GM13976 (cell line): ENCODE measurements around the gene PHKG1.
A peak's percentile ranks its signal among the peaks of the same experiment; 100 is the strongest.
"Not testable (repeated sequence)": the region's sequence is repeated elsewhere in the genome, so short reads cannot be mapped to it uniquely, and the experiment has no call there.

ENCODE experiments used
- DNase-seq: peaks from one replicate; pipeline ENCODE4 v3.0.0; 2012; ENCODE audit warnings: low spot score
- CTCF ChIP-seq: IDR thresholded peaks from 2 replicates; pipeline ENCODE4 v1.5.1; 2012; ENCODE audit warnings: borderline replicate concordance, mild to moderate bottlenecking; ENCODE audit not compliant: insufficient read depth; ENCODE audit errors: extremely low read depth, missing control alignments, control extremely low read depth
- in situ Hi-C: fragments of 300-500 bp; cut with MboI; formaldehyde crosslinking; loops from one replicate; pipeline ENCODE4 v1.12.0; 2022; ENCODE audit warnings: low sequenced_read_pairs, mixed read lengths, inconsistent platforms; ENCODE audit not compliant: unreplicated experiment

PHKG1 gene

GRCh38 chr7:56092789-56093531, at the start of gene PHKG1:
Gene PHKG1, minus strand, starts transcription at chr7:56092952. Its CDS starts 4,011 bp downstream, at chr7:56088941.
- in situ Hi-C loops, result loop anchor here (25.0 kb wide), 2 partner anchors 456 to 806 kb away; no protein-coding TSS in a partner anchor
- DNase-seq, result peak; percentile 19

GRCh38 chr7:56131062-56131461, 38.3 kb upstream of the PHKG1 start:
- DNase-seq, in situ Hi-C loops: not testable (repeated sequence)

More at GRCh38 chr7:56092789-56093531, at the start of gene PHKG1:
- no peak for TF ChIP-seq CTCF

GRCh38 chr7:56127241-56127975, 34.7 kb upstream of the PHKG1 start:
- DNase-seq, result no peak
- TF ChIP-seq CTCF, result no peak

GRCh38 chr7:56125831-56126230, 33.1 kb upstream of the PHKG1 start:
- in situ Hi-C loops, result no loop called here
- no peak for DNase-seq
- TF ChIP-seq CTCF, result no peak

More at GRCh38 chr7:56127241-56127975, 34.7 kb upstream of the PHKG1 start:
- in situ Hi-C loops, result no loop called here

- no peak for TF ChIP-seq CTCF
These were observed 32.2 kb upstream of the PHKG1 start for GRCh38 chr7:56124981-56125380.

GRCh38 chr7:56121440-56121839, 28.7 kb upstream of the PHKG1 start:
- DNase-seq, result no peak
- in situ Hi-C loops, result loop anchor here (25.0 kb wide), 1 partner anchor 109 kb away; no protein-coding TSS in a partner anchor
- TF ChIP-seq CTCF, result no peak

More at GRCh38 chr7:56124981-56125380, 32.2 kb upstream of the PHKG1 start:
- no peak for DNase-seq
- in situ Hi-C loops, result loop anchor here (25.0 kb wide), 1 partner anchor 113 kb away; no protein-coding TSS in a partner anchor
